Gastrocnemius medialis (tissue), 4 donors: Measurements from ENCODE around the gene BEND3.

ENCODE experiments used
- POLR2A ChIP-seq, 2 donors: fragments of 450-650 bp; IDR thresholded peaks; one replicate each; pipeline ENCODE4 v1.6.1; 2017; ENCODE audit warnings: antibody characterized with exemption in 2 of 2, mild to moderate bottlenecking in 2 of 2, moderate library complexity in 2 of 2
- TF ChIP-seq, protein P1 (sequence below), 5 experiments: fragments of 450-650 bp in 3 of 5; fragments of 200-600 bp in 2 of 5; sonication (generic) in 2 of 5; IDR thresholded peaks in 4 of 5; conservative IDR thresholded peaks in 1 of 5; 1 replicate in 4 of 5; 2 replicates in 1 of 5; pipeline ENCODE4 v1.5.1; 2016 to 2019; ENCODE audit warnings: antibody characterized with exemption in 5 of 5, mild to moderate bottlenecking in 3 of 5, moderate library complexity in 3 of 5

DNA sequence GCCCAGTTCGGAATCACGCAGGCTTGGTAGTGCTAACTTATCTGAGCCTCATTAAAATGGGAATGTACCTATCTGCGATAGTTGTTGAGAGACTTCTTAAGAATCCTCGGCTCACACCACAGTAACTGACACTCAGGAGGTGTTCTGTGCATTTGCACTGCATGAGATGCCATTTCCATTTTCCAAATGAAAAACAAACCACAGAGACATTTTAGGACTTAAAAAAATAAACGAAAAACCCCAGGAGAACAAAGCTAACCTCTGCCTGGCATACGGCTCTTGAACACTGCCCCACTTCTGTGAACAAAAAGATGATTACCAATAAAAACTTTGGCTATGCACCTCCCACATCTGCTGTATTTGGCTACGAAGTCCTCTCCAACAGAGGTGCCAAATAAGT is 37.6 kb downstream of the BEND3 start:
- TF ChIP-seq, protein P1, sequence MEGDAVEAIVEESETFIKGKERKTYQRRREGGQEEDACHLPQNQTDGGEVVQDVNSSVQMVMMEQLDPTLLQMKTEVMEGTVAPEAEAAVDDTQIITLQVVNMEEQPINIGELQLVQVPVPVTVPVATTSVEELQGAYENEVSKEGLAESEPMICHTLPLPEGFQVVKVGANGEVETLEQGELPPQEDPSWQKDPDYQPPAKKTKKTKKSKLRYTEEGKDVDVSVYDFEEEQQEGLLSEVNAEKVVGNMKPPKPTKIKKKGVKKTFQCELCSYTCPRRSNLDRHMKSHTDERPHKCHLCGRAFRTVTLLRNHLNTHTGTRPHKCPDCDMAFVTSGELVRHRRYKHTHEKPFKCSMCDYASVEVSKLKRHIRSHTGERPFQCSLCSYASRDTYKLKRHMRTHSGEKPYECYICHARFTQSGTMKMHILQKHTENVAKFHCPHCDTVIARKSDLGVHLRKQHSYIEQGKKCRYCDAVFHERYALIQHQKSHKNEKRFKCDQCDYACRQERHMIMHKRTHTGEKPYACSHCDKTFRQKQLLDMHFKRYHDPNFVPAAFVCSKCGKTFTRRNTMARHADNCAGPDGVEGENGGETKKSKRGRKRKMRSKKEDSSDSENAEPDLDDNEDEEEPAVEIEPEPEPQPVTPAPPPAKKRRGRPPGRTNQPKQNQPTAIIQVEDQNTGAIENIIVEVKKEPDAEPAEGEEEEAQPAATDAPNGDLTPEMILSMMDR (IDR thresholded peaks at IDR 0.05 in 4 of 5, conservative IDR thresholded peaks at IDR 0.05 in 1 of 5) = no peak
- TF ChIP-seq POLR2A (IDR thresholded peaks at IDR 0.05) = no peak
